ENCODE results near the gene ATP1A4.

DNA sequence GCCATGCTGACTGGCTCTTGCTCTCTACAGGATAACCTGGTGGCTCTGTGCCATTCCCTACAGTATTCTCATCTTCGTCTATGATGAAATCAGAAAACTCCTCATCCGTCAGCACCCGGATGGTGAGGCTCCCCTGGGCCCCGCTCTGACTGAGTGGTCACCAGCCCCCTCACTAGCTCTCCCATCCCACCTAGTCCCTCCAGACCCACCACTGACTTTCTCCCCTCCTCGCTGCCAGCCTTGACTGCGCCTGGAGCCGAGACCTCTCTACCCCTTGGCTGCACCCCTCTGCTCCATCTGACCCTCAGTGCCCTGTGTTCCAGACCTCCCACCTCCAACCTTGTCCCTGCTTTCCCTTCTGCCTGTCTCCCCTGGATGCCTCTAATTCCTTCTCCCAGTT, 34.8 kb downstream of the ATP1A4 start:
- no peak for TF ChIP-seq POLR2AphosphoS5 (IDR thresholded peaks at IDR 0.05; ENCODE audit: low read depth, low read length)
- TF ChIP-seq, protein P1, sequence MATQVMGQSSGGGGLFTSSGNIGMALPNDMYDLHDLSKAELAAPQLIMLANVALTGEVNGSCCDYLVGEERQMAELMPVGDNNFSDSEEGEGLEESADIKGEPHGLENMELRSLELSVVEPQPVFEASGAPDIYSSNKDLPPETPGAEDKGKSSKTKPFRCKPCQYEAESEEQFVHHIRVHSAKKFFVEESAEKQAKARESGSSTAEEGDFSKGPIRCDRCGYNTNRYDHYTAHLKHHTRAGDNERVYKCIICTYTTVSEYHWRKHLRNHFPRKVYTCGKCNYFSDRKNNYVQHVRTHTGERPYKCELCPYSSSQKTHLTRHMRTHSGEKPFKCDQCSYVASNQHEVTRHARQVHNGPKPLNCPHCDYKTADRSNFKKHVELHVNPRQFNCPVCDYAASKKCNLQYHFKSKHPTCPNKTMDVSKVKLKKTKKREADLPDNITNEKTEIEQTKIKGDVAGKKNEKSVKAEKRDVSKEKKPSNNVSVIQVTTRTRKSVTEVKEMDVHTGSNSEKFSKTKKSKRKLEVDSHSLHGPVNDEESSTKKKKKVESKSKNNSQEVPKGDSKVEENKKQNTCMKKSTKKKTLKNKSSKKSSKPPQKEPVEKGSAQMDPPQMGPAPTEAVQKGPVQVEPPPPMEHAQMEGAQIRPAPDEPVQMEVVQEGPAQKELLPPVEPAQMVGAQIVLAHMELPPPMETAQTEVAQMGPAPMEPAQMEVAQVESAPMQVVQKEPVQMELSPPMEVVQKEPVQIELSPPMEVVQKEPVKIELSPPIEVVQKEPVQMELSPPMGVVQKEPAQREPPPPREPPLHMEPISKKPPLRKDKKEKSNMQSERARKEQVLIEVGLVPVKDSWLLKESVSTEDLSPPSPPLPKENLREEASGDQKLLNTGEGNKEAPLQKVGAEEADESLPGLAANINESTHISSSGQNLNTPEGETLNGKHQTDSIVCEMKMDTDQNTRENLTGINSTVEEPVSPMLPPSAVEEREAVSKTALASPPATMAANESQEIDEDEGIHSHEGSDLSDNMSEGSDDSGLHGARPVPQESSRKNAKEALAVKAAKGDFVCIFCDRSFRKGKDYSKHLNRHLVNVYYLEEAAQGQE (IDR thresholded peaks at IDR 0.05; ENCODE audit: insufficient read depth in 1 of 2, low read depth in 2 of 2, low read length in 2 of 2), result no peak
- no peak for TF ChIP-seq FOXP2 (optimal IDR thresholded peaks at IDR 0.05; ENCODE audit: borderline replicate concordance, extremely low read depth, extremely low read length, insufficient read depth)
- TF ChIP-seq SIN3A (IDR thresholded peaks at IDR 0.05; ENCODE audit: borderline replicate concordance, insufficient read depth, low read length), result no peak
- no peak for TF ChIP-seq TAF1 (IDR thresholded peaks at IDR 0.05; ENCODE audit: borderline replicate concordance, insufficient read depth, low read length)
